ENCODE data around the gene CDKN1A. TPM values are rescaled to one million over a fixed set of nuclear protein-coding genes. Genes with fewer than 3 reads are reported as not detected.

The CDKN1A gene
- total RNA-seq, 1 donor from 2014 or later: 353 TPM

DNA sequence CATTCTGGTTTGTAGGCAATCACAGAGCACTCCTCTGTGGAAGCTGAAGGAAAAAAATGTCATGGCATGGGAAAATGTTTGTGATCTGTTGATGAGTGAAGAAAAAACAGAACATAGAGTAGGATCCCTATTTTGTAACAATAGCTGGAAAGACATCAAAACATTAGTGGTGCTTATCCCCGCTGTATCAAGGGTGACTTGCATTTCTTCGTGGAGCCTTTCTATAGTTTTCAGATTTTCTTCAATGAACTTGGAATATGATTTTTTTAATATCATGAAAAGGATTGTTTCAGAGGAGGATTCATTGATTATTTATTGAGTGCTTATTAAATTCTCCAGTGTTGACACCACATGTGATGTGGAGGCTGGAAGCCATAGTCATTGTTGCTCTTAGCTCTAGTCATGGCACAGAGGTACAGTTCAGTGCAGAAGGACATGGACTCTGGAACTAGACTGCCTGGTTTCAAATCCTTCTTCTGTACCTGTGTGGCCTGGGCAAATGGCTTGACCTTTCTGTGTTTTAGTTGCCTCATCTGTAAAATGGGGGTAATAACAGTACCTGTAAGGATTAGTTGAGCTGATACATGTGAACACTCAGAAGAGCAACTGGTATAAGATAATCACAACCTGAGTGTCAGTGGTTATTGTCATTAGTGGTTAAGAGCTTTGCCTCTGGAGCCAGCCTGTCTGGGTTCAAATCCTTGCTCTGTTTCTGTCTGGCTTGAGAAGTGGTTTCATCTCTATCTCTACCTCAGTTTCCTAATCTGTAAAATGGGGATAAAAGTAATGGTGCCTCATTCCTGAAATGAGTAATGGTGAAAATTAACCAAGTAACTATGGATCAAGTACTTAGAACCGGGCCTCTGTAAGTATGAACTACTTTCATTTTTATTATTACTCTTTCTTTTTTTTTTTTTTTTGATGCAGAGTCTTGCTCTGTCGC lies 14.7 kb upstream of the CDKN1A start:
- intact Hi-C loops (cut with DNase I): no loop called here
- Histone ChIP-seq H3K9me3 (no peaks in the 10 kb centered on the region), H3K4me1 (peaks cover 7 to 12% of the 10 kb centered on the region in 2 donors), H3K36me3 (no peaks in the 10 kb centered on the region), H3K27ac (no peak overlapping the region), H3K4me3 (no peak overlapping the region), H3K27me3 (no peaks in the 10 kb centered on the region)
- TF ChIP-seq, protein P1, sequence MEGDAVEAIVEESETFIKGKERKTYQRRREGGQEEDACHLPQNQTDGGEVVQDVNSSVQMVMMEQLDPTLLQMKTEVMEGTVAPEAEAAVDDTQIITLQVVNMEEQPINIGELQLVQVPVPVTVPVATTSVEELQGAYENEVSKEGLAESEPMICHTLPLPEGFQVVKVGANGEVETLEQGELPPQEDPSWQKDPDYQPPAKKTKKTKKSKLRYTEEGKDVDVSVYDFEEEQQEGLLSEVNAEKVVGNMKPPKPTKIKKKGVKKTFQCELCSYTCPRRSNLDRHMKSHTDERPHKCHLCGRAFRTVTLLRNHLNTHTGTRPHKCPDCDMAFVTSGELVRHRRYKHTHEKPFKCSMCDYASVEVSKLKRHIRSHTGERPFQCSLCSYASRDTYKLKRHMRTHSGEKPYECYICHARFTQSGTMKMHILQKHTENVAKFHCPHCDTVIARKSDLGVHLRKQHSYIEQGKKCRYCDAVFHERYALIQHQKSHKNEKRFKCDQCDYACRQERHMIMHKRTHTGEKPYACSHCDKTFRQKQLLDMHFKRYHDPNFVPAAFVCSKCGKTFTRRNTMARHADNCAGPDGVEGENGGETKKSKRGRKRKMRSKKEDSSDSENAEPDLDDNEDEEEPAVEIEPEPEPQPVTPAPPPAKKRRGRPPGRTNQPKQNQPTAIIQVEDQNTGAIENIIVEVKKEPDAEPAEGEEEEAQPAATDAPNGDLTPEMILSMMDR (IDR thresholded peaks at IDR 0.05): no peak
- DNase-seq (ENCODE audit: low spot score in 2 of 2): no peak

DNA sequence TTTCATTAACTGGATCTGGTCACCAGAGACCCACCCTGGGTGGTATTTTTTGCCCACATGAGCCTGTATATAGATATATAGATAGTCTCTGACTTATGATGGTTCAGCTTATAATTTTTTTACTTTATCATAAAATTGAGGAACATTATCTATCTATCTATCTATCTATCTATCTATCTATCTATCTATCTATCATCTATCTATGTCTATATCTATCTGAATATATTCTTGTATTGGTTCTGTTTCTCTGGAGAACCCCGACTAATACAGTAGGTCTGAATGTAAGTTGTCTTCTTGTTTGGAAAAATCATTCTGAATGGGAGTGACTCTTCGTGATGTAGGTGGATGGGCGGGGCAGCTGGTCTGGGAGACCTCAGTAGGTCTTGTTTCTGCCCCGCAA lies 13.3 kb upstream of the CDKN1A start:
- intact Hi-C loops (cut with DNase I): no loop called here
- Histone ChIP-seq H3K27ac (no peak overlapping the region), H3K36me3 (no peaks in the 10 kb centered on the region), H3K4me3 (no peak overlapping the region), H3K9me3 (no peaks in the 10 kb centered on the region), H3K27me3 (no peaks in the 10 kb centered on the region), H3K4me1 (peaks cover 7 to 12% of the 10 kb centered on the region in 2 donors)
- no peak for DNase-seq (ENCODE audit: low spot score in 2 of 2)
- TF ChIP-seq, protein P1 (IDR thresholded peaks at IDR 0.05): no peak

DNA sequence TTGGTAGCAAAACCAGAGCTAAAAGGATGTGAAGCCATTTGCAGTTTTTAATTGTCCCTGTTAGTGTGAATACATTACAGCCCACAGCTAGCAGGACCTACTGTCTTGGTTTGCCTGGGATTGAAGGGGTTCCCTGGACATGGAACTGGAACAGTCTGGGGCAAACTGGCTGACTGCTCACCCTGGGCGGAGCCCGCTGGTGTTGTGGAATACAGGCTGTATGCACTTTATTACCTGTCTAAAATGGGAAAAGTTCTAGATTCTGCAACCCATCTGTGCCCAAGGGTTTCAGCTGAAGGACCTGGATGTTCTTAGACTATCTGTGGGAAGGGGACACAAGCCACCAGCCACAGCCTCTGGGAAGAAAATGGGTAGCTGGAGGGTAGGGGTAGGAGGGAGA lies 12.2 kb upstream of the CDKN1A start:
- H3K27me3 ChIP-seq: no peaks in the 10 kb centered on the region
- peaks cover 7 to 9% of the 10 kb centered on the region in 2 donors for H3K4me1 ChIP-seq
- peak overlapping the region in 1 of 2 donors; percentile 76 for H3K27ac ChIP-seq
- no peaks in the 10 kb centered on the region for H3K9me3 ChIP-seq
- no peak overlapping the region for H3K4me3 ChIP-seq
- H3K36me3 ChIP-seq: no peaks in the 10 kb centered on the region
- intact Hi-C loops (cut with DNase I): no loop called here
- no peak for DNase-seq (ENCODE audit: low spot score in 2 of 2)
- TF ChIP-seq, protein P1 (IDR thresholded peaks at IDR 0.05): no peak

DNA sequence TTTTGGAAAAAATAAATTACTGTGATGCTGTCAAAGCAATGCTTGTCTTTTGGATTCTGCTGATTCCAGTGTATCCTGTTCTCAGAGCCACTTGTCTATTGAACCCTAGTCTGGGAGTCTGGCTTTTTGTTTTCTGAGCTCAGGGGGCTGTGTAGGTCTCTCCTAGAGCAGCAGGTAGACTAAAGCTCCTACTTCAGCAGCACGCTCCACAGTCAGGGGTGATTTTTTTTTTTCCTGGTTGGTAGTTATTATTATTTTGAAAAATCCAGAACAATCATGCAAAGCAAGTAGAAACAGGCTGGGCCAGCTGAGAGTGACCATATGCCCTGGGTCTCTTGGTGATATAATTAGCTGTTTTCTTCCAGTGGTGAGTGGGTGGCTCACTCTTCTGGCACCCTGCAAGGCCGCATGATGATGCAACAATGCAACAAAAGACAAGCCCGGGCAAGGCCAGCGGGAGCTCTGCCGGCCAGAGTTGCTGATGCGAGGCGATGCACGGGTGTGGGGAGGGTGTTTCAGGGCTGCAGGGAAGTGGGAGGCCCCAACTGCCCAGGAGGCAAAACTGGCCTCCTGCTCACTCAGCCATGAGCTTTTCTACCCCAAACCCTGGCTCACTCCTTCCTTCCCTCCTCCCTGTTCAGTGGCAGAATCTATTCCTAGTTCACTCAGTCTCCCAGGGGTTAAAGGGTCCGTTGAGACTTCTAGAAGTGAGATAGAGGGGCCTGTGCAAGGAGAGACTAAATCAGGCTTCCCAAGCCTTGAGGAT lies 11.5 kb upstream of the CDKN1A start:
- Histone ChIP-seq H3K36me3 (no peaks in the 10 kb centered on the region), H3K27ac (peak overlapping the region; percentile 46 to 76), H3K4me1 (peaks cover 7 to 9% of the 10 kb centered on the region in 2 donors), H3K27me3 (no peaks in the 10 kb centered on the region), H3K4me3 (no peak overlapping the region), H3K9me3 (no peaks in the 10 kb centered on the region)
- intact Hi-C loops (cut with DNase I): no loop called here
- peak; percentile 58 to 91 for DNase-seq (ENCODE audit: low spot score in 2 of 2)
- TF ChIP-seq, protein P1 (IDR thresholded peaks at IDR 0.05): no peak

DNA sequence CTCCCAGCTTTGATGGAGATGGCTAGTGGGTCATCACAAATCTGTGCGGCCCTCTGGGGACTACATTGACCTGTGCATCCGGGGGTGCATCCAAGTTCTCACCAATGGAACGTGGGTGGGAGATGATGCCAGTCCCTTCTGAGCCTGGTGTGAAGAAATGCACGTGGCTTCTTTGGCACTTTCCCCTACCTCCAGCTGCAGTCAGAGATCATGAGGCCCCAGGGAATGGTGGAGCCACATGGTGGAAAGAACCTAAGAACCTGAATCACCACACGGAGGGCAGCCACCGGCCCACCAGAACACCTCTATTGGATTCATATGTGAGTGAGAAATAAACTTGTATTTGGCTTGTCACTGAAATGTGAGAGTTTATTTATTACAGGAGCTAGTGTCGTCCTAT lies 9.9 kb upstream of the CDKN1A start:
- TF ChIP-seq, protein P1 (IDR thresholded peaks at IDR 0.05): no peak
- no peak overlapping the region for H3K4me3 ChIP-seq
- no peaks in the 10 kb centered on the region for H3K36me3 ChIP-seq
- DNase-seq (ENCODE audit: low spot score in 2 of 2): no peak
- no peaks in the 10 kb centered on the region for H3K9me3 ChIP-seq
- intact Hi-C loops (cut with DNase I): no loop called here
- no peaks in the 10 kb centered on the region for H3K27me3 ChIP-seq
- peaks cover 7 to 9% of the 10 kb centered on the region in 2 donors for H3K4me1 ChIP-seq
- peak overlapping the region in 1 of 2 donors; percentile 46 for H3K27ac ChIP-seq
